Measurements from ENCODE around the gene BLMH. TPM values are rescaled to one million over a fixed set of nuclear protein-coding genes. Genes with fewer than 3 reads are reported as not detected.

The BLMH gene
- total RNA-seq, 2 donors from 2014 or later, result 21.7 to 25.9 TPM

- Histone ChIP-seq H3K9me3 (no peaks in the 10 kb centered on the region), H3K4me1 (replicated peaks) (no peaks in the 10 kb centered on the region), H3K27ac (no peak overlapping the region), H3K36me3 (no peaks in the 10 kb centered on the region), H3K27me3 (replicated peaks; ENCODE audit: insufficient read depth) (no peaks in the 10 kb centered on the region), H3K4me3 (no peak overlapping the region)
- TF ChIP-seq POLR2AphosphoS5 (IDR thresholded peaks at IDR 0.05) (no peak), POLR2A (IDR thresholded peaks at IDR 0.05) (no peak)
- TF ChIP-seq, protein P1, sequence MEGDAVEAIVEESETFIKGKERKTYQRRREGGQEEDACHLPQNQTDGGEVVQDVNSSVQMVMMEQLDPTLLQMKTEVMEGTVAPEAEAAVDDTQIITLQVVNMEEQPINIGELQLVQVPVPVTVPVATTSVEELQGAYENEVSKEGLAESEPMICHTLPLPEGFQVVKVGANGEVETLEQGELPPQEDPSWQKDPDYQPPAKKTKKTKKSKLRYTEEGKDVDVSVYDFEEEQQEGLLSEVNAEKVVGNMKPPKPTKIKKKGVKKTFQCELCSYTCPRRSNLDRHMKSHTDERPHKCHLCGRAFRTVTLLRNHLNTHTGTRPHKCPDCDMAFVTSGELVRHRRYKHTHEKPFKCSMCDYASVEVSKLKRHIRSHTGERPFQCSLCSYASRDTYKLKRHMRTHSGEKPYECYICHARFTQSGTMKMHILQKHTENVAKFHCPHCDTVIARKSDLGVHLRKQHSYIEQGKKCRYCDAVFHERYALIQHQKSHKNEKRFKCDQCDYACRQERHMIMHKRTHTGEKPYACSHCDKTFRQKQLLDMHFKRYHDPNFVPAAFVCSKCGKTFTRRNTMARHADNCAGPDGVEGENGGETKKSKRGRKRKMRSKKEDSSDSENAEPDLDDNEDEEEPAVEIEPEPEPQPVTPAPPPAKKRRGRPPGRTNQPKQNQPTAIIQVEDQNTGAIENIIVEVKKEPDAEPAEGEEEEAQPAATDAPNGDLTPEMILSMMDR (IDR thresholded peaks at IDR 0.05), result no peak
- no peak for DNase-seq (ENCODE audit: low spot score)
- 79% methylated on average over 10 of the region's 10 CpGs for WGBS
- intact Hi-C loops (cut with DNase I), result no loop called here
Observed at GRCh38 chr17:30200106-30200505, 91.6 kb downstream of the BLMH start.

- no peak for DNase-seq (ENCODE audit: low spot score)
- no peaks in the 10 kb centered on the region for H3K9me3 ChIP-seq
- H3K27me3 ChIP-seq (replicated peaks; ENCODE audit: insufficient read depth), result no peaks in the 10 kb centered on the region
- 81% methylated on average over 5 of the region's 5 CpGs for WGBS
- no peak overlapping the region for H3K4me3 ChIP-seq
- H3K27ac ChIP-seq, result no peak overlapping the region
- TF ChIP-seq POLR2AphosphoS5 (IDR thresholded peaks at IDR 0.05) (no peak), POLR2A (IDR thresholded peaks at IDR 0.05) (no peak)
- TF ChIP-seq, protein P1 (IDR thresholded peaks at IDR 0.05), result no peak
- intact Hi-C loops (cut with DNase I), result no loop called here
- H3K36me3 ChIP-seq, result no peaks in the 10 kb centered on the region
- no peaks in the 10 kb centered on the region for H3K4me1 ChIP-seq (replicated peaks)
Observed at GRCh38 chr17:30199600-30199999, 92.1 kb downstream of the BLMH start.

Small RNA genes lying within 50 kb of the gene (small RNA-seq; reads per million reads assigned to genes)
- 17.6 to 34.6 reads per million in 2 donors for gene RF00154
- gene RNU6-1267P, result 0 reads per million in 2 donors

Other genes with a start within 250 kb of the BLMH start
- 10 to 100 TPM; 21.1 TPM for gene NSRP1, start 175.1 kb downstream of the BLMH start, total RNA-seq
- gene SLC6A4, start 56.2 kb downstream of the BLMH start, total RNA-seq, result under 1 TPM; 0.09 to 0.74 TPM
- not detected for gene TMIGD1, start 42.1 kb upstream of the BLMH start, total RNA-seq
- gene CPD, start 87.0 kb upstream of the BLMH start, total RNA-seq, result 100 to 1,000 TPM; 102 to 126 TPM
- 10 to 100 TPM; 39.5 to 48.9 TPM for gene GOSR1, start 185.5 kb upstream of the BLMH start, total RNA-seq